ENCODE measurements around the gene SOX13. TPM values are rescaled to one million over a fixed set of nuclear protein-coding genes. Genes with fewer than 3 reads are reported as not detected.

SOX13 gene
- total RNA-seq, 2 experiments from 2014 or later = 0.73 to 1.1 TPM

- Mint-ChIP-seq H3K4me3 (no peak overlapping the region), H3K4me1 (peaks cover 26% of the 10 kb centered on the region), H3K9me3 (ENCODE audit: low read depth) (no peaks in the 10 kb centered on the region), H3K27ac (peak overlapping the region; percentile 65), H3K36me3 (ENCODE audit: low read depth) (no peaks in the 10 kb centered on the region), H3K27me3 (peaks cover 10% of the 10 kb centered on the region)
- DNase-seq = peak; percentile 25
- intact Hi-C loops (cut with DNase I, micrococcal nuclease) = no loop called here
- ChIA-PET CTCF (interaction anchor here (0.7 kb wide), 1 partner anchor 232 kb away, joined by 3 read pairs; no protein-coding TSS in a partner anchor), POLR2A (no interaction called here)
- peak; percentile 42 for ATAC-seq
Observed at GRCh38 chr1:204102739-204103430, 30.0 kb downstream of the SOX13 start.

- intact Hi-C loops (cut with DNase I, micrococcal nuclease) = no loop called here
- Mint-ChIP-seq H3K4me1 (peaks cover 26% of the 10 kb centered on the region), H3K27ac (no peak overlapping the region), H3K9me3 (ENCODE audit: low read depth) (no peaks in the 10 kb centered on the region), H3K36me3 (ENCODE audit: low read depth) (no peaks in the 10 kb centered on the region), H3K27me3 (peaks cover 10% of the 10 kb centered on the region), H3K4me3 (no peak overlapping the region)
- CTCF ChIA-PET = interaction anchor here (0.7 kb wide), 1 partner anchor 232 kb away, joined by 3 read pairs; no protein-coding TSS in a partner anchor
- ATAC-seq (no peak), DNase-seq (no peak)
- POLR2A ChIA-PET = no interaction called here
Observed at GRCh38 chr1:204103431-204103741, 30.5 kb downstream of the SOX13 start.

- peak; percentile 52 for ATAC-seq
- no peaks in the 10 kb centered on the region for H3K36me3 Mint-ChIP-seq (ENCODE audit: low read depth)
- H3K27ac Mint-ChIP-seq = peak overlapping the region; percentile 44
- peak; percentile 18 for DNase-seq
- ChIA-PET POLR2A (no interaction called here), CTCF (no interaction called here)
- H3K9me3 Mint-ChIP-seq (ENCODE audit: low read depth) = no peaks in the 10 kb centered on the region
- intact Hi-C loops (cut with DNase I, micrococcal nuclease) = no loop called here
- H3K4me3 Mint-ChIP-seq = no peak overlapping the region
- H3K27me3 Mint-ChIP-seq = peaks cover 10% of the 10 kb centered on the region
- peaks cover 26% of the 10 kb centered on the region for H3K4me1 Mint-ChIP-seq
Observed at GRCh38 chr1:204104331-204105130, 31.6 kb downstream of the SOX13 start.

- CTCF ChIA-PET = no interaction called here
- intact Hi-C loops (cut with DNase I, micrococcal nuclease) = no loop called here
Observed at GRCh38 chr1:204105131-204105515, 32.2 kb downstream of the SOX13 start.

GRCh38 chr1:204106825-204107224, 33.9 kb downstream of the SOX13 start:
- Mint-ChIP-seq H3K27ac (no peak overlapping the region), H3K36me3 (ENCODE audit: low read depth) (no peaks in the 10 kb centered on the region), H3K4me1 (peaks cover 26% of the 10 kb centered on the region), H3K27me3 (peaks cover 10% of the 10 kb centered on the region), H3K4me3 (no peak overlapping the region), H3K9me3 (ENCODE audit: low read depth) (no peaks in the 10 kb centered on the region)
- no peak for DNase-seq
- ChIA-PET CTCF (no interaction called here), POLR2A (no interaction called here)
- intact Hi-C loops (cut with DNase I, micrococcal nuclease) = no loop called here
- ATAC-seq = no peak

More at GRCh38 chr1:204105131-204105515, 32.2 kb downstream of the SOX13 start:
- Mint-ChIP-seq H3K27me3 (peaks cover 10% of the 10 kb centered on the region), H3K4me3 (no peak overlapping the region), H3K36me3 (ENCODE audit: low read depth) (no peaks in the 10 kb centered on the region), H3K27ac (peak overlapping the region; percentile 44), H3K4me1 (peaks cover 26% of the 10 kb centered on the region), H3K9me3 (ENCODE audit: low read depth) (no peaks in the 10 kb centered on the region)
- POLR2A ChIA-PET = no interaction called here
- DNase-seq (no peak), ATAC-seq (no peak)

- intact Hi-C loops (cut with DNase I, micrococcal nuclease) = no loop called here
- ChIA-PET CTCF (interaction anchor here (0.9 to 1.2 kb wide), 3 partner anchors 9 to 178 kb away, joined by 3 to 4 read pairs (median 3); no protein-coding TSS in a partner anchor), POLR2A (no interaction called here)
- H3K4me3 Mint-ChIP-seq = no peak overlapping the region
- no peaks in the 10 kb centered on the region for H3K36me3 Mint-ChIP-seq (ENCODE audit: low read depth)
- H3K27ac Mint-ChIP-seq = no peak overlapping the region
- ATAC-seq (no peak), DNase-seq (no peak)
- peaks cover 18% of the 10 kb centered on the region for H3K4me1 Mint-ChIP-seq
- no peaks in the 10 kb centered on the region for H3K9me3 Mint-ChIP-seq (ENCODE audit: low read depth)
- H3K27me3 Mint-ChIP-seq = peaks cover 8% of the 10 kb centered on the region
Observed at GRCh38 chr1:204107892-204108291, 35.0 kb downstream of the SOX13 start.

- H3K27me3 Mint-ChIP-seq = peaks cover 8% of the 10 kb centered on the region
- peaks cover 14% of the 10 kb centered on the region for H3K4me1 Mint-ChIP-seq
- POLR2A ChIA-PET = no interaction called here
- intact Hi-C loops (cut with DNase I, micrococcal nuclease) = no loop called here
- H3K9me3 Mint-ChIP-seq (ENCODE audit: low read depth) = no peaks in the 10 kb centered on the region
- CTCF ChIA-PET = interaction anchor here (0.9 to 1.2 kb wide), 2 partner anchors 20 to 178 kb away, joined by 3 to 4 read pairs; no protein-coding TSS in a partner anchor
- no peaks in the 10 kb centered on the region for H3K36me3 Mint-ChIP-seq (ENCODE audit: low read depth)
- H3K4me3 Mint-ChIP-seq = no peak overlapping the region
- DNase-seq (no peak), ATAC-seq (no peak)
- no peak overlapping the region for H3K27ac Mint-ChIP-seq
Observed at GRCh38 chr1:204108312-204109141, 35.6 kb downstream of the SOX13 start.

GRCh38 chr1:204110894-204111633, 38.1 kb downstream of the SOX13 start:
- ChIA-PET CTCF (interaction anchor here (1.3 kb wide), 1 partner anchor 18 kb away, joined by 3 read pairs; no protein-coding TSS in a partner anchor), POLR2A (no interaction called here)
- H3K27me3 Mint-ChIP-seq = peaks cover under 1% of the 10 kb centered on the region
- H3K27ac Mint-ChIP-seq = no peak overlapping the region
- H3K36me3 Mint-ChIP-seq (ENCODE audit: low read depth) = no peaks in the 10 kb centered on the region
- H3K4me1 Mint-ChIP-seq = no peaks in the 10 kb centered on the region
- no peaks in the 10 kb centered on the region for H3K9me3 Mint-ChIP-seq (ENCODE audit: low read depth)
- ATAC-seq (no peak), DNase-seq (no peak)
- no peak overlapping the region for H3K4me3 Mint-ChIP-seq
- intact Hi-C loops (cut with DNase I, micrococcal nuclease) = no loop called here

GRCh38 chr1:204112876-204113730, 40.2 kb downstream of the SOX13 start:
- intact Hi-C loops (cut with DNase I, micrococcal nuclease) = no loop called here
- H3K27ac Mint-ChIP-seq = no peak overlapping the region

GRCh38 chr1:204113896-204114295, 41.0 kb downstream of the SOX13 start:
- Mint-ChIP-seq H3K9me3 (ENCODE audit: low read depth) (no peaks in the 10 kb centered on the region), H3K4me1 (no peaks in the 10 kb centered on the region), H3K4me3 (no peak overlapping the region), H3K27ac (no peak overlapping the region), H3K27me3 (no peaks in the 10 kb centered on the region), H3K36me3 (ENCODE audit: low read depth) (no peaks in the 10 kb centered on the region)
- CTCF ChIA-PET = interaction anchor here (1.0 to 1.9 kb wide), 3 partner anchors 11 to 54 kb away, joined by 3 to 5 read pairs (median 5); no protein-coding TSS in a partner anchor
- no peak for DNase-seq
- no peak for ATAC-seq
- POLR2A ChIA-PET = no interaction called here
- intact Hi-C loops (cut with DNase I, micrococcal nuclease) = no loop called here

More at GRCh38 chr1:204112876-204113730, 40.2 kb downstream of the SOX13 start:
- ChIA-PET CTCF (interaction anchor here (0.7 to 1.9 kb wide), 4 partner anchors 12 to 53 kb away, joined by 3 to 5 read pairs (median 4); no protein-coding TSS in a partner anchor), POLR2A (no interaction called here)
- ATAC-seq (no peak), DNase-seq (no peak)
- no peaks in the 10 kb centered on the region for H3K27me3 Mint-ChIP-seq
- H3K9me3 Mint-ChIP-seq (ENCODE audit: low read depth) = no peaks in the 10 kb centered on the region
- H3K4me3 Mint-ChIP-seq = no peak overlapping the region
- H3K4me1 Mint-ChIP-seq = no peaks in the 10 kb centered on the region
- H3K36me3 Mint-ChIP-seq (ENCODE audit: low read depth) = no peaks in the 10 kb centered on the region
